GM21367 (cell line): Measurements from ENCODE around the gene SCAMP2.

Source experiments
- ATAC-seq: cut with Tn5 transposase; IDR thresholded peaks from one replicate; pipeline ENCODE4 v1.9.1; 2021; ENCODE audit not compliant: unreplicated experiment

SCAMP2 gene

DNA sequence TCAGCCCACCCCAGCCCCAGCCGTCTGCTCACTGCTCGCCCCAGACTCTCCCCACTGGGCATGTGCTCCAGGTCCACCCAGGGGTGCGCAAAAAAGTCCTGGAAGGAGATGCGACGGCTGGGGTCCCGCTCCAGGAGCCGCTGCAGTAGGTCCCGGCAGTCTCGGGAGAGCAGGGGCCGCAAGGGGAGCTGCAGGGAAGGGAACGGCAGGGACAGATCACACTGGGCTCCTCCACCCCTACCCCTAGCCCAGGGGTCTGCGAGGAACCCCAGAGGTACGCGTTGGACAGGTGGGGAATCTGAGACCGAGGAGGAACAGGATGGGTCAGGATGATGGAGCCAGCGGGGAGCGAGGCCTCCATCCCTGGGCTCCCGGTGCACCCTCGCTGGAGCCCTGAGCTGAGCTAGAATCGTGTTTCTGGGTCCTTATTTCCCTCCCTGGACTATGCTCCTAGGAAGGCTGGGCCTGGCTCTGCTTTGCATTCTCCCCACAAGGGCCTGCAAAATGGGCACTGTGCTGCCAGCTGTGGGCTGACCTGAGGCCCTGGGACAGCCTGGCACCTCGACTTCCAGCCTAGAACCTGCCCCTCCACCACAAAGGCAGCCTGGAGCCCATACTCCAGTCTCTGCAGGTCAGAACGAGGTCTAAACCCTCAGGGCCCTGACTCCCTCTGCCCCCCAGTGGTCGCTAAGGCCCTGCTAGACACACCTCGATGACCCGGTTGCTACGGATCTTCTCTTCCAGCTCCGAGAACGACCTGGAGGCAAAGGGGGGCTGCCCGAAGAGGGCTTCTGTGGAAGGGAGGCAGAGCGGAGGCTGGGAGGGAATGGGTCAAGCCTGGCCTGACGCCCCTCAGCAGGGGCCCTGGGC is 33.4 kb downstream of the SCAMP2 start:
- ATAC-seq: no peak

GRCh38 chr15:74838746-74839525 is 34.2 kb downstream of the SCAMP2 start:
- ATAC-seq: no peak

DNA sequence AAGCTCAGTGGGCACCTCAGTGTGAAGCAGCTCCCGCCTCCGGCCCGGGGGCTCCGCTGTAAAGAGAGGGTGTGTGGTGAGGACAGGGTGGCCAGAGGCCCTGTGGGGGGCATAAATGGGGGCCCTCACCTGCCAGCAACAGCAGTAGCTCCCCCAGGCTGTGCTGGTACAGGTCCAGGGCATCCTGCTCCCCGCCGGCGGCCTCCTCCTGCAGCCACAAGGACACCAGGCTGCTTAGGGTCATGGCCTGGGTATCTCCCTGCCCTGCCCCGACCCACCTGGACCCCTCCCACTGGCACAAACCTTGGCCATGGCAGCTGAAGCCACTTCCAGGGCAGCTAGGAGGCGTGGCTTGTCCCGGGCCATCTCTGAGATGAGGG is 35.0 kb downstream of the SCAMP2 start:
- ATAC-seq: no peak

DNA sequence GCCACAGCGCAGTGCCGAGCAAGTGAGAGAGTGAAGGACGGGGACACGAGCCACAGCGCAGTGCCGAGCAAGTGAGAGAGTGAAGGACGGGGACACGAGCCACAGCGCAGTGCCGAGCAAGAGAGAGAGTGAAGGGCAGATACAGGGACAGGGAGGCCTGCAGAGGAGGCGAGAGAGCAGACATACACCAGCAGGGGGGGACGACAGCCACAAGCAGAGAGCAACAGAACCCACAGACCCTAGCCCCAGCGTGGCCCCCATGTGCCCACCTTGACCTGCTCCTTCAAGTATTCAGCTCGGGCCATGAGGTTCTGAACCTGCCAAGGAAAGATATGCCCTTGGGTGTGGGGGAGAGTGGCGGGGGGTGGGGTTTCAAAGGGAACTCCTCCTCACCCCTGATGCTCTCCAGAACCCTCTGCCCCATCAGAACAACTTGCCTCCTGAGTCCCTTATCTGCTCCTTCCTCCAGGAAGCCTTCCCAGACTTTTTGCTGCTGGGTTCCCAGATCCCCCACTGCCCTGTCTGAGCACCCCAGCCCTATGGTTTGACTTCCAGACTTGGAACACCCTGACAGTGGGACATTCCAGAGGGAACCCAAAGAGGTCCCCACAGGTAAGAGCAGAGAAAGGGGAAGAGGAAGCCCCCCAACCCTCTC is 35.6 kb downstream of the SCAMP2 start:
- no peak for ATAC-seq

- no peak for ATAC-seq
These were observed 36.3 kb downstream of the SCAMP2 start for GRCh38 chr15:74836846-74837245.

DNA sequence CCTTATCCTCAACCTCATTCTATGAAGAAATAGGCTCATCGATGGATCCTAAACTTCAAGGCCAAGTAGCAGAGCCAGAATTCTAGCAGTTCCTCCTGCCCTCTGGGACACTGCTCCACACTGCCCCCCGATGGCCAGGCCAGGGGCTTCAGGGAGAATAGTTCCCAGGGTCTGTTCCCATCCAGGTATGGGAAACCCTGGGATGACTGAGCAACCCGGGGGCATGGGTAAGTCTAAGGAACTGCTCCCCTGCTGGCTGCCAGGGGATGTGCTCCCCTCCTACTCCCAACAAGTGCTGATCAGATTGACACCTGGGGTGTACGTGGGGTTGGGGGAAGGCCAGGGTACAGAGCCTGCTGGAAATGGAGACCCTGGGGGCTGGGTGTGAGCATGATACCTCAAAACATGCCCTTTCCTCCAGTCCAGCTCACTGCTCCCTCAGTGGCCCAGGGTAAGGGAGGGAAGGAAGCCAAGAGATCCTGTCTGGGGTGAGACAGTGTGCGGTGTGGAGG is 37.8 kb downstream of the SCAMP2 start:
- no peak for ATAC-seq

GRCh38 chr15:74833376-74834107 is 39.6 kb downstream of the SCAMP2 start:
- no peak for ATAC-seq

GRCh38 chr15:74832826-74833225 is 40.3 kb downstream of the SCAMP2 start:
- no peak for ATAC-seq

GRCh38 chr15:74831813-74832495 is 41.2 kb downstream of the SCAMP2 start:
- no peak for ATAC-seq

GRCh38 chr15:74830868-74831267 is 42.3 kb downstream of the SCAMP2 start:
- ATAC-seq: no peak

DNA sequence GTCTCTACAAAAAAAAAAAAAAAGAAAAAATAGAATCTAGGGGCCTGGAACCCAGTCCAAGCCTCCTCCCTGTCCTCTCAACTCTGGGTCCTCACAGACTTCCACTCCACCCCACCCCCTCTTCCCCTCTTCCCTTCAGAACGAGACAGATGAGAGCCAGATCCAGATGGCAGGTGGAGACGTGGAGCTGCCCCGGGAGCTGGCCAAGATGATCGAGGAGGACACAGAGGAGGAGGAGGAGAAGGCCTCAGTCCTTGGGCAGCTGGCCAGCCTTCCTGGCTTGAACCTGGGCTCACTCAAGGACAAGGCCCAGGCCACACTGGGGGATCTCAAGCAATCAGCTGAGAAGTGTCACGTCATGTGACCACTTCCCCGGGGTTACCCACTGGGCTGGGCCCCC is 43.2 kb downstream of the SCAMP2 start:
- ATAC-seq: no peak

DNA sequence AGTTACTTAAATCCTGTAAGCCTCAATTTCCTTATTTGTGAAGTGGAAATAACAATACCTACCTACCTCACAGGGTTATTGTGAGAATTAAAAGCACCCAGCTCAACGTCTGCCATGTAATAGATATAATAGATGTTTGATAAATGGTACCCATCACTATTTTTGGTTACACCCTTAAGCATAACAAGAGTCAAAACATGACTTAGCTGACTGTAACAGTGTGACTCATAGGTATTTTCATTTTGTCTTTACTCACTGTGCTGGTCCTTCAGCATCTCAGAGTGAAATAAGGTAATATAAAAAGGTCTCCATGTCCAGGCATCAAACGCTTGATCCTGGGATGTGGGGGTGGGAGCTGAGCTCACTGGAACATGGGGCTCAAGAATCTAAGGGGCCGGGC is 43.7 kb downstream of the SCAMP2 start:
- ATAC-seq: no peak

- ATAC-seq: no peak
These were observed 44.3 kb downstream of the SCAMP2 start for GRCh38 chr15:74828835-74829234.

DNA sequence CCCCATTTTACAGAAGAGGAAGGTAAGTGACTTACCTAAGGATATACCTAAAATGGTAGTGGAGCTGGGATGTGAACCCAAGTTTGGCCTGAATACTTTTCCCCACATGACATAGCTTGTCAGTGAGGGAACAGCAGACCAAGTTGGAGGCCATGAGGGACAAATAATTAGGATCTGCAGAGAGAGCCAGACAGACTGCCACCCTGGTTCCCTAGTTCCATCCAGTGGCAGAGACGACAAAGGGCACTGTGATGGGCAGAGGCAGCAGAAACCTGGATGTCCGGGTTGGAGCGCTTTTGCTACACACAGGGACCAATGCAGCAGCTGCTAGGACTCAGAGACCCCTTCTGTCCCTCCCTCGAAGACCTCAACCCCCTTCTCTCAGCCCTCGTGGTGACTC is 45.6 kb downstream of the SCAMP2 start:
- ATAC-seq: no peak

DNA sequence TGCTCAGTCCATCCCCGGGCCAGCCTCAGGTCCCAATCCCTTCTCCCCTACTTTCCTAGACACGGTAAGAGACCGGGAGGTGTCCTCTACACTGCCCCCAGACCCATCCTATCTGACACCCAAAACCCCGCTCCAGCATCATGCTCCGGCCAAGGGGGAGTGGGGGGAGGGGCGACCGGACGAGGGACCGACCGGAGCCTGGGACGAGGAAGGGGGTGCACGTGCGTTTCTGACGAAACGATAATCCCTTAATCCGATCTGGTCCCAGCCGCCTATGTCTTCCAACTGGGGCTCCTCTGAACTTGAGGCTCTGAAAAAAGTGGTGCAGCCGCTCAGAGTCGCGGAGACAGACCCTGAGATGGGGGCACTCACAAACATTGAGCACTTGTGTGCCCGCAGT is 46.2 kb downstream of the SCAMP2 start:
- ATAC-seq: no peak

- no peak for ATAC-seq
These were observed 46.8 kb downstream of the SCAMP2 start, which contains the start of gene CPLX3 for GRCh38 chr15:74826364-74826819. Gene CPLX3 (plus strand): TSS chr15:74826627. CDS start chr15:74826704, 77 bp downstream.

- no peak for ATAC-seq
These were observed 47.3 kb downstream of the SCAMP2 start for GRCh38 chr15:74825866-74826265.

GRCh38 chr15:74824976-74825375 is 48.2 kb downstream of the SCAMP2 start:
- no peak for ATAC-seq

- no peak for ATAC-seq
These were observed 49.8 kb downstream of the SCAMP2 start for GRCh38 chr15:74823324-74823723.

DNA sequence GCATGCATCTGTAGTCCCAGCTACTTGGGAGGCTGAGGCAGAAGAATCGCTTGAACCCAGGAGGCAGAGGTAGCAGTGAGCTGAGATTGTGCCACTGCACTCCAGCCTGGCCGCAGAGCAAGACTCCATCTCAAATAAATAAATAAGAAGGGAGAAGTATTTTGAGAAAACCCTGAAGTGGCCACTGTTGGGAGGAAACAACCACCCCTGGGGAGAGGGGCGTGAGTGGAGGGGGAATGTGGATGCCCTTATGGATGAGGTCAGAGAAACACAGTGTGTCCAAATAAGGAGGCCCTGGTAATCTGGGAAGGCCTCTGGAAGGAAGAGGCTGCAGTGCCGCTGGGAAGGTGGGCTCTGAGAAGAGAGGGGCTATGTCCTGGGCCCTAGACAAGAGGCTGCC is 50.9 kb downstream of the SCAMP2 start:
- no peak for ATAC-seq
